ENCODE data around the gene MCF2.

GRCh38 chrX:139554376-139554775, 153.6 kb downstream of the MCF2 start:
- TF ChIP-seq POLR2AphosphoS5 (IDR thresholded peaks at IDR 0.05; ENCODE audit: low read depth, low read length) (no peak), POLR2A (IDR thresholded peaks at IDR 0.05; ENCODE audit: low read depth, low read length) (no peak), TAF1 (IDR thresholded peaks at IDR 0.05; ENCODE audit: low read depth, low read length) (no peak)
